ENCODE measurements around the gene GJE1. TPM values are rescaled to one million over a fixed set of nuclear protein-coding genes. Genes with fewer than 3 reads are reported as not detected.
"Not testable (repeated sequence)": the region's sequence is repeated elsewhere in the genome, so short reads cannot be mapped to it uniquely, and the experiment has no call there.

Gene GJE1
- total RNA-seq, 2 donors from 2014 or later = not detected

- WGBS = 89% methylated on average over 1 of the region's 1 CpG
Measured at GRCh38 chr6:142130814-142131213, 1.9 kb upstream of the GJE1 start.

DNA sequence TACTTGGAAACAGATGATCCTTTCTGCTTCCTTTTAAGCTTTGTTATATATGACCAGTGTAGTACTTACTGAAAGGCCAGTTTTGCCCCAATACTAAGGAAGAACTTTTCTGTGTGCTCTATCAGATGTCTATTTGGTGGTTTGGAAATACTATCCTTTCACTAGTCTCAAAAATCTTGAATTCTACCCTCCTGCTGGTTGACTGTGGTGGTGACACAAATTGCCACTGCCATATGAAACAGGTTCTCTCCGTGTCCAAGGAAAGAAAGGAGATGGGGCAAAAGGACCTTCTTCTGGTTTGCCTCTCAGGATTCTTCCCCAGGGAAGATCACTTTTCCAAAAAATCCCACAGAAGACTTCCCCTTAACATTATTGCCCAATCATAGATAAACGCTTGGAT, 6.2 kb downstream of the GJE1 start:
- Histone ChIP-seq H3K27ac (no peak overlapping the region), H3K36me3 (no peaks in the 10 kb centered on the region), H3K27me3 (replicated peaks; ENCODE audit: insufficient read depth) (no peaks in the 10 kb centered on the region), H3K4me1 (replicated peaks) (no peaks in the 10 kb centered on the region), H3K9me3 (no peaks in the 10 kb centered on the region), H3K4me3 (no peak overlapping the region)
- DNase-seq (ENCODE audit: low spot score) = no peak
- TF ChIP-seq CTCF (IDR thresholded peaks at IDR 0.05) = no peak
- TF ChIP-seq POLR2A (IDR thresholded peaks at IDR 0.05) = no peak
- TF ChIP-seq POLR2AphosphoS5 (IDR thresholded peaks at IDR 0.05) = no peak
- 43% methylated on average over 2 of the region's 2 CpGs for WGBS
- intact Hi-C loops (cut with DNase I) = no loop called here

More at GRCh38 chr6:142130814-142131213, 1.9 kb upstream of the GJE1 start:
- Histone ChIP-seq H3K27me3 (replicated peaks; ENCODE audit: insufficient read depth) (no peaks in the 10 kb centered on the region), H3K4me3 (no peak overlapping the region), H3K4me1 (replicated peaks) (no peaks in the 10 kb centered on the region), H3K27ac (no peak overlapping the region), H3K36me3 (no peaks in the 10 kb centered on the region), H3K9me3 (no peaks in the 10 kb centered on the region)
- DNase-seq (ENCODE audit: low spot score) = no peak
- TF ChIP-seq CTCF (IDR thresholded peaks at IDR 0.05) (no peak), POLR2A (IDR thresholded peaks at IDR 0.05) (no peak), POLR2AphosphoS5 (IDR thresholded peaks at IDR 0.05) (no peak)
- intact Hi-C loops (cut with DNase I) = no loop called here

GRCh38 chr6:142141531-142141930, 8.8 kb downstream of the GJE1 start:
- H3K4me1 ChIP-seq (replicated peaks); H3K27ac ChIP-seq; H3K36me3 ChIP-seq; DNase-seq (ENCODE audit: low spot score); H3K9me3 ChIP-seq; H3K4me3 ChIP-seq; H3K27me3 ChIP-seq (replicated peaks; ENCODE audit: insufficient read depth); intact Hi-C loops (cut with DNase I): not testable (repeated sequence)
- WGBS = 90% methylated on average over 13 of the region's 13 CpGs

DNA sequence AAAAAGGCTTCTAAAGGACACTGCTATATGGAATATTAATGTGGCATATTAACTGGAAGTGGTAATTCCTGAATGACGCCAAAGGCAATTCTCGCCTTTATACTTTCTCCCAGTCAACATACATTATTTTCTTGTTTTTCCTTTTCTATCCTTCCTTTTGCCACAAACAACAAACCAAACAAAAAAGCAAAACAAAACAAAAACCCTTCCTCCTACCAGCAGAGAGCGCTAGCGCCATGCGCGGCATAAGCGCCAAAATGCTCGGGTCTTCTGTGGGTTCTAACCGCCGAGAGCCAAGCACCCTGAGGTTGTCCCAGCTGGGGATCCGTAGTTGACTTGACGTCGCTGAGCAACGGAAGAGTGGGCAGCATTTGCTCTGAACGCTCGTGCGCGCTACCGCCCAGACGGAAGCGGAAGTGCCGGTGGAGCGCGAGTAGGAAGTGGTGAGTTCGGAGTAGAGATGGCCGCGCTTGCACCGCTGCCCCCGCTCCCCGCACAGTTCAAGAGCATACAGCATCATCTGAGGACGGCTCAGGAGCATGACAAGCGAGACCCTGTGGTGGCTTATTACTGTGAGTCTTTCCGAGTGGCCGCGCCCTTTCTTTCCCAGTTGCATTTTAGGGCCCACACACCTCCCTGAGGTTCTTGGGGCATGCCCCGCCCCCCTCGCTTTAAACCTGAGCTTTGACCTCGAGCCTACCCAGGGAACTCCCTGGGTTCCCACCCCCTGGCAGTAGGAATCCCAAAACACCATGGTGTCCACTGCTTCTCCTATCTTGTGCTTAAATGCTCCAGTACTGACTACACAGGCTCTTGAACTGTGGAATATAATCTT, 14.3 kb downstream of the GJE1 start, which contains the start of the genes NMBR and VTA1:
Gene NMBR, minus strand, starts transcription at position 295 of the 835 bp plus-strand sequence. CDS start 58,464 bp downstream, outside the sequence.
Gene VTA1, plus strand, starts transcription at position 436 of the 835 bp plus-strand sequence. Its CDS starts 25 bp downstream, at position 461.
- Histone ChIP-seq H3K36me3 (no peaks in the 10 kb centered on the region), H3K27ac (peak within 1 kb of the TSS; percentile 41 to 64), H3K9me3 (no peaks in the 10 kb centered on the region), H3K27me3 (replicated peaks; ENCODE audit: insufficient read depth) (no peaks in the 10 kb centered on the region), H3K4me1 (replicated peaks) (peaks cover 4% of the 10 kb centered on the region), H3K4me3 (peak within 1 kb of the TSS; percentile 80 to 86)
- peak; percentile 98 for DNase-seq (ENCODE audit: low spot score)
- WGBS = under 1% methylated on average over 38 of the region's 38 CpGs
- TF ChIP-seq POLR2AphosphoS5 (IDR thresholded peaks at IDR 0.05) (peak; percentile 100), POLR2A (IDR thresholded peaks at IDR 0.05) (no peak), CTCF (IDR thresholded peaks at IDR 0.05) (peak; percentile 78 to 97 (median 94))
- intact Hi-C loops (cut with DNase I) = loop anchor here (5.0 kb wide), 1 partner anchor 240 kb away; no protein-coding TSS in a partner anchor

- H3K27me3 ChIP-seq (replicated peaks; ENCODE audit: insufficient read depth) = no peaks in the 10 kb centered on the region
- H3K4me3 ChIP-seq = no peak overlapping the region
- intact Hi-C loops (cut with DNase I) = no loop called here
- no peaks in the 10 kb centered on the region for H3K9me3 ChIP-seq
- peaks cover 4% of the 10 kb centered on the region for H3K4me1 ChIP-seq (replicated peaks)
- no peaks in the 10 kb centered on the region for H3K36me3 ChIP-seq
- no peak for DNase-seq (ENCODE audit: low spot score)
- TF ChIP-seq CTCF (IDR thresholded peaks at IDR 0.05) = no peak
- TF ChIP-seq POLR2AphosphoS5 (IDR thresholded peaks at IDR 0.05) = no peak
- no peak for TF ChIP-seq POLR2A (IDR thresholded peaks at IDR 0.05)
- no peak overlapping the region for H3K27ac ChIP-seq
Measured at GRCh38 chr6:142152746-142153145, 20.0 kb downstream of the GJE1 start.

All from prostate gland (tissue), 2 donors.